HG03575 (cell line): Measurements from ENCODE around the gene NR2F1-AS1.

Source experiments
- ATAC-seq: cut with Tn5 transposase; IDR thresholded peaks from one replicate; pipeline ENCODE4 v1.9.1; 2021; ENCODE audit not compliant: unreplicated experiment, insufficient number of reproducible peaks, low FRiP score; ENCODE audit errors: extremely low read depth

Gene NR2F1-AS1

DNA sequence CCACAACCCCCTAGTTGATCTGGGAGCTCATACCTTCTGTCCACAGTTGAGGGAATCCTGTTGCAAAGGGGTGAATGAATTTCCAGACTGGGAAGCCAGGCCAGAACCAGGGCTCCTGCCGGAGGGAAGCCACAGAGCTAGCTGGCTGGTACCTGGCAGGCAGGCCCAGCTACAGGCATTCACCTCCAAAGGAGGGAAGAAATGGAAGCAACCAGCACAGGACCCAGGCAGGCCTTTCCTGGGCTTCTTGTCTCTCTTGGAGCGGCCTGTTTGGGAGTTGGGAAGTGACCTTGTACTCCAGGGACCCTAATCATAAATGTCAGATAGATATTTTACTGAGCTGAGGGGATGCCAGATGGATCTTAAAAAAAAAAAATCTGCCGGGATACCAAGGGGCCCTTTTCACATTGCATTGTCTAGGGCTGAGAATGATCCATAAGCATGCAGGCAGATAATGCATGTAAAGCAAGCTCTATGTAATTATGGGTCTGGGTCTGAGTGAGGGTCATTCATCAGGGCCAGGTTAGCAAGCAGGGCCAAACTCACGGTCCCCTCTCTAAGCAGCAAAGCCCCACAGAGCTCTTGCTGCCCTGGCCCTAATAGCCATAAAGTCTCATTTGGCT lies 10.4 kb upstream of the NR2F1-AS1 start:
- ATAC-seq = no peak

DNA sequence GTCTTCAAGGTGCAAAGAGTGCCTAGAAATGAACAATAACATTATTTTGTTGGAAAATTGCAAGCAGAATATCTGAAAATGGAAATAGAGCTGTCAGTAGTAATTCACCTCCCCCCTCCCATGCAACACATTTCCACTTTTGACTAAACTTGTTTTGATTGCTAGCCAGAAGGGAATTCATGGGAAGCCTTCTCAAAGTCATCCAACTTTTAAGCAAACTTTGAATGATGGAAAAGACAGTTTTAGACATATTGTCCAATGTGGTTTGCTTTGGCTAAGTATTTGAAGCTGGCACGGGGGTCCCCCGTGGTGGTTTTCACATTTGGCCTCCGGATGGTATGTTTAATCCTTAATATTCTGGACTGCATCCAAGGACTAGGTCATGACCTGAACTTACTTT lies 9.5 kb upstream of the NR2F1-AS1 start:
- ATAC-seq = no peak

DNA sequence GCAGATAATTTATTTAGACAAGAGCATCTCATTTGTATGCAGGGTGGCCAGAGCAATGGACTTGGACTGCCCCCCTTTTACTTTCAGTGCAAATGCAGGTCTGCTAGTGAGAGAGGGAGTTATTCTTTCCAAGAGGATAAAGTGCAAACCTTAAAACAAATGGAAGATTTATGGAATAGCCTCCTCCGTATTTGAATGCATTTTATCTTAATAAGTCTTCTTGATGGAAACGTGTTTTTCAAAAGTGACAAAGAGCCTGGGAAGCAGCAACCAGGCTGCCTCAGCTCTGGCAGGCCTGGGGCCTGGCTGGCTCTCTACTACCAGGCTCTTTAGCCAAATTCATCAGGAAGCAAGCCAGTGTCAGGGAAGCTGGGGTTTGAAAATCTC lies 8.8 kb upstream of the NR2F1-AS1 start:
- no peak for ATAC-seq

DNA sequence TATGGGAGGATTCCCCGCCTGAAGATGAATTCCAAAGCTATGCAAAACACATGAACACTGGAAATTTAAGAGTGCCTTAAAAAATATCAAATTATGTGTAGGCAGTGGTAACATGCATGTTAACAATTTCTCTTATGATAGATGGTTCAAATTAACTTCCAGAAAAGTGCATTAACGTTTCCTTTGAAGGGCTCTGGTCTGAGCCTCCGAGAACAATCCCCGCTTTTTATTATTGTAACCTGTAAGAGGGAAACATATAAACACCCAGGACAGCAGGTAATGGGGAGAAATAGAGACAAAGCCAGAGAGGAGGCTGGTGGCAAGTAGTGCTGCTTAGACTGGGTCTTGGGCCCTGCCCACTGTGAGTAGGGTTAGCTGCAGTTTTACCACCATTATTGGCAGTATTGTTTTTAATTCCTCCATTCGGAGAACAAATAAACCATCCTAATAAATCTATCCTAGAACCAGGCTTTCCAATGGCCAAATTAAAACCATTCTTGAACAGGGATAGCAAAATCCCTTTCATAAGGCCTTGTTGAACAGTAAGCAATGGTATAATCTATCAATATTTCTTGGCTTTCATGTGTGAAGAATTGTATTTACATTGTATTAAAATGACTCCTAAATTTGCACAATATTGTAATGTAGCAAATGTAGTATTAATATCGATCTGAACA lies 8.3 kb upstream of the NR2F1-AS1 start:
- ATAC-seq = no peak

DNA sequence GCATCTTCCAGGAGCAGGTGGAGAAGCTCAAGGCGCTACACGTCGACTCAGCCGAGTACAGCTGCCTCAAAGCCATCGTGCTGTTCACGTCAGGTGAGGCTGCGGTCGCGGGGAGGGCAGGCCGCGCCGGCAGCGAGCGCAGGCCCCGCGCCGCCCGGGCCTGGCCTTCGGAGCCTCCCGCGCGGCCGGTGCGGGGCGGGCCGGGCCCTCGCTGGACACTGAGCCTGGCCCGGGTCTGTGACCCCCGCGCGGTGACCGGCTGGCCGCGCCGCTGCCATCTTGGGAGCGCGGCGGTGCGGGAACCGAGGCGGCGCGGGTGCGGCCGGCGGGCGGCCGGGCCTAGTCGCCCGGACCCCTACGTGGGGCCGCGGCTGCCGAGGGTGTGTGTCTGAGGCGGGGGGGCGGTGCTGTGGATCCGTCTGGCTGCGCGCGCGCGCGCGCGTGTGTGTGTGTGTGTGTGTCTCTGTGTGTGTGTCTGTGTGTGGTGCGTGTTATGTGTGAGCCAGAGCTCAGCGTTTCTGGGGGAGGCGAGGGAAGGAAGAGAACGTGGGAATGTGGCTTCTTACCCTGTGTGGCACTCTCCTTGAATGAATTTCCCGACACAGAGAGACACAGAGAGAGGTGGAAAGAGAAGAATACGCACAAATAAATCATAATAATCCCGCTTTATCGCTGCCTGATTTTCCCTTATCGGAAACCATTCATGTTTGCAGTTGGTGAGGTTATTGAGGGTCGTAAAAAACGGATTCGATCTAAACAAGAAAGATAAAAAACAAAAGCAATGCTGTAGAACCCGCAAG lies 7.5 kb upstream of the NR2F1-AS1 start:
- no peak for ATAC-seq

DNA sequence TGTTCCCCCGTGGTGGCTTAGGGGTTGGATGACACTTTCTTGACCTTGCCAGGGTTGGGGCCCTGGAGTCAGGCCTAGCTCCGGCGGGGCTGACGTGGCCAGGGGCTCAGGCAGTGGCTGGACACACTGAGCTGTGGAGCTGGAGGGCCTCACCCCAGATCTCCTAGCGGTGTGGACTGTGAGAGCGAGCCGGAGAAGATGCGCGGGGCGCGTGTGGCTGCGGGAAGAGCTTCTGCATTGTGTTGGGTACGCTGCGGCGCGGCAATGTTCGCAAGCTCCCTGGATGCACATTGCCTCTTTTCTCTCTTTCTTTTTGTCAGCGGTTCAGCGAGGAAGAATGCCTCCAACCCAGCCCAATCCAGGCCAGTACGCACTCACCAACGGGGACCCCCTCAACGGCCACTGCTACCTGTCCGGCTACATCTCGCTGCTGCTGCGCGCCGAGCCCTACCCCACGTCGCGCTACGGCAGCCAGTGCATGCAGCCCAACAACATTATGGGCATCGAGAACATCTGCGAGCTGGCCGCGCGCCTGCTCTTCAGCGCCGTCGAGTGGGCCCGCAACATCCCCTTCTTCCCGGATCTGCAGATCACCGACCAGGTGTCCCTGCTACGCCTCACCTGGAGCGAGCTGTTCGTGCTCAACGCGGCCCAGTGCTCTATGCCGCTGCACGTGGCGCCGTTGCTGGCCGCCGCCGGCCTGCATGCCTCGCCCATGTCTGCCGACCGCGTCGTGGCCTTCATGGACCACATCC lies 6.8 kb upstream of the NR2F1-AS1 start:
- ATAC-seq = no peak

DNA sequence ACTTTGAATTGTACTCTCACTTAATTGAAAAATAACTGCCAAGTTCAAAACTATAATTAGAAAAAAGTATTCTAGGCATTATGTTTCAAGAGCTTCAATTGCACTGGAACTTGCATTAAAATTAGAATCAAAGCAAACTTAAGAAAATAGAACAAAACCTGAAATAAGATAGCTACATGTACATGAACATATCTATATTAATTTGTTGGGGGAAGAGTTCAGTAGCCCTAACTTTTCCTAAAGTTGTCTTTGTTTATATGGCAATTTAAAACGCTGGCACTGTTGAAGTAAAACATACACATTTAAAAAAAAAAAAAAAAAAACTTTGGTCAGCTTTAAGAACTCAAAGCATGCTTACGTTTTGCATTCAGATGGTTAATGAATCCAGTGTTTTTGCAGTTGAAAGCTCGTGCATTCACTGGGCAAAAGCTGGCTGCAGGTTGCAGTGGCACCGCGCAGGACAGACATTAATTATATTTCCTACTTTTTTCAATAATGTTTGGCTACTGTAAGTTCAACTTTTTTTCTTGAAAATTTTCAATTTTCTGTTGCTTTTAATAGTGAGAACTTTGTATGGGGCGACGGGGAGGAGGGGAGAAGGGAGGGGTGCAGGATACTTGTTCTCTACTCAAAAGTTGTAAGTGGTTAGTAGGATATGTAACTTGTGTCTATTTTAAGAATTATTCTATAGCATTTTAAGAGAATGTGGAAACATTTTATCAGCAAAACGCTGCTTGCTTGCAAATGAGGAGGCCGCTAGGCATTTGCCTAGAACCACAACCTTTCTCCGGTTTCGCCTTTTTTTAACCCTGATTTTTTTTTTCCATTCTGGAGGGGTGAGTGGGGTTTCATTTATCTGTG lies 5.9 kb upstream of the NR2F1-AS1 start:
- no peak for ATAC-seq

DNA sequence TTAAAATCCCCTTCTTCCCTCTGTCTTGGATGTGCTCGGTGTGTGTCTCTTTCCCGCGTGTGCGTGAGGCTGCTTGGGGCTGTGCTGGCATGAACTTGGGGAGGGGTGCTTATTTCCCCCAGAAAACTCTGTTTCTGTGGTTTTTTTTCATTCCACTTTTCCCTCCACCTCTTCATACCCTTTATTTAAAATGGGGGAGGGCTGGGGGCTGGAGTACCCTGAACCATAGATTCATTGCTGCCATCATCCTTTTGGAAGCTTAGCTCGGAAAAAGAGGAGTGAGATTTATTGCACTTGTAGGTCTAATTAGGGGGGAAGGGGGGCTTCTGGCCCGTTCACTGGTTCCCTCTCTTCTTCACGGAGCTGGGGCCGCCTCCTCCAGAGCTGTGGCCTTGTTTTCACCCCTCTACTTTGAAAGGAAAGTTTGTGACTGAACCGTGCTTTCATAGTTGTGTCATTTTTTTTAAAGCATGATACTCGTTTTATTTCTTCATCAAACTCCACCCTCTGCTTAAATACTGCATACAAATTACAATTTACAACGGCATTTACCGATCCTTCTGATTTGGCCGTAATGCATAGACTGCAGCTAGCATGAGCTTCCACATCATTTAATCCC lies 4.9 kb upstream of the NR2F1-AS1 start:
- no peak for ATAC-seq

DNA sequence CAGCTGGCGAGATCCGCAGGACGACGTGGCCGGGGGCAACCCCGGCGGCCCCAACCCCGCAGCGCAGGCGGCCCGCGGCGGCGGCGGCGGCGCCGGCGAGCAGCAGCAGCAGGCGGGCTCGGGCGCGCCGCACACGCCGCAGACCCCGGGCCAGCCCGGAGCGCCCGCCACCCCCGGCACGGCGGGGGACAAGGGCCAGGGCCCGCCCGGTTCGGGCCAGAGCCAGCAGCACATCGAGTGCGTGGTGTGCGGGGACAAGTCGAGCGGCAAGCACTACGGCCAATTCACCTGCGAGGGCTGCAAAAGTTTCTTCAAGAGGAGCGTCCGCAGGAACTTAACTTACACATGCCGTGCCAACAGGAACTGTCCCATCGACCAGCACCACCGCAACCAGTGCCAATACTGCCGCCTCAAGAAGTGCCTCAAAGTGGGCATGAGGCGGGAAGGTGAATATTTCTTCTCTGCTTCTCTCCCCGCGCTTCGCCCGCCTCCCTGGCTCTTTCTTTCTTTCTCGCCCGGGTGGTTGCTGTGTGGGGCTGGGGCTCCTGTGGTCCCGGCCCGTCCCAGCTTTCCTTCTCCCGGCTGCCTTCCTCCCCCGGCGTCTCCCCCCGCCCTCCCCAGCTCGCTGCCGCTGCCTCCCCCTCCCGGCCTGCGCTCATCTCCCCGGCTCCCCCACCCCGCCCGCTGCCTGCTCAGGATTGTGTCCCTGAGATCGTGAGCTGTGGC lies 4.2 kb upstream of the NR2F1-AS1 start:
- ATAC-seq = no peak

DNA sequence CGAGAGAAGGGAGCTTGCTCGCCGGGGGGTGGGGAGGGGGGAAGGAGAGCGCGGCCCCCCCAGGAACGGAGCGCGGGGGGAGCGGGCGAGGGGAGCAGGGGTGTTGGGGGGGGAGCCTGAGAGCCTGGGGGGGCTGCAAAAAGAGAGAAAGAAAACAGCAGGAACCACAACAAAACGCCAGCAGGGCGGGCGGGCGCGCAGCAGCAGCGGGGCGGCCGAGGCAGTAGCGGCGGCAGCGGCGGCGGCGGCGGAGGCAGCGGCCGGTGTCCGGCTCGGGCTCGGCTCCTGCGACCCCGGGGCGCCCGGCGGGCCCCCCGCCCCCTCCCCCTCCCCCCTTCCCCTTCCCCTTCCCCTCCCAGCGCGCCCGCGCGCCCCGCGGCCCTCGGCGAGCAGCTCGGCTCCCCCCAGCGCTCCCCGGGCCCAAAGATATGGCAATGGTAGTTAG lies 3.6 kb upstream of the NR2F1-AS1 start:
- no peak for ATAC-seq

DNA sequence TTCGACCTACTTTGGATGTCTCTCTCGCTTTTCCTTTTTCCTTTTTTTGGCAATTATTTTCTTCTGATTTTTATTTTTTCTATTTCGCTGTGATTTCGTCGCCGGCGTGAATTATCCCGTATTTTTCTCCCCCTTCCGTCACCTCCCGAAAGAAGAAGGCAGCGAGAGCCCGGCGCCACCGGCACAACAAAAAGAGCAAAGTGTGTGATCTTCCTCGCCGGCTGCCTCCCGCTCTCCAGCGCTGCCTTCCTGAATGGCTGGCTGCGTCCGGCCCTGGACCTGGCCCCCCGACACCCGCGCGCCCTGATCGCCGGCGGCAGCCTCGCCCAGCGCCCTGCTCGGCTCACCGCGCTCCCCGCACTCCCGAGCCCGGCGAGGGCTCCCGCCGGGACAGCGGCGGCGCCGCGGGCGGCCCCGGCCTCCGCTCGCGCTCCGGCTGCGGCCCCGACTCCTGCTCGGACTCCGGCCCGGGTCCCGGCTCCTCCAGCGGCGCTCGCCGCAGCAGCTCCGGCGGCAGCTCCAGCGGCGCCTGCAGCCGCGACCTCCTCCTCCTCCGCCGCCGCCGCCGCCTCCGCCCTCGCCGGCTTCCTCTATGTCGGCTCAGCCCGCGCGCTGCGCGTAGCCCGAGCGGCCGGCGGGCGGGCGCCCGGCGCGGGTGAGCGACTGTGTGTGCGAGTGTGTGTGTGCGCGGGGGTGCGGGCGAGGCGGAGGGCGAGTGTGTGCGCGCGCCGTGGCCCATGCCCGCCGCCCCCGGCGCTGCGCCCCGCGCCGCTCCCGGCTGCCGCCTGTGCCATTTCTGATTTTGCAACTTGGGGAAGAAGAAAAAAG lies 3.0 kb upstream of the NR2F1-AS1 start:
- ATAC-seq = no peak

DNA sequence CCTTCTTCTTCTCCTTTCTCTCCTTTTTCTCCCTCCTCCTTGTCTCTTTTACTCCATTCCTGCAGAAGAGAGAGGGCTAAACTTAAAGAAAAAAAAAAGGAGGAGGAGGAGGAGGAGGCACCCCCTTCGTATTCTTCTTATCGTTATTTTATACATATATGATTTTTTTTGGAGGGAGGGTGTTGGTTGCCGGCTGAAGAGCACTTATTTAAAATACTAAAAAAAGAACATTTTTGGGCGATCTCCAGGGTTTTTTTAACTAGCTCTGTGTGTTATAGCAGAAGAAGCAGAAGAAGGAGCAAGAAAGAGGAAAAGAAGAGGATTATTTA lies 2.4 kb upstream of the NR2F1-AS1 start:
- no peak for ATAC-seq

DNA sequence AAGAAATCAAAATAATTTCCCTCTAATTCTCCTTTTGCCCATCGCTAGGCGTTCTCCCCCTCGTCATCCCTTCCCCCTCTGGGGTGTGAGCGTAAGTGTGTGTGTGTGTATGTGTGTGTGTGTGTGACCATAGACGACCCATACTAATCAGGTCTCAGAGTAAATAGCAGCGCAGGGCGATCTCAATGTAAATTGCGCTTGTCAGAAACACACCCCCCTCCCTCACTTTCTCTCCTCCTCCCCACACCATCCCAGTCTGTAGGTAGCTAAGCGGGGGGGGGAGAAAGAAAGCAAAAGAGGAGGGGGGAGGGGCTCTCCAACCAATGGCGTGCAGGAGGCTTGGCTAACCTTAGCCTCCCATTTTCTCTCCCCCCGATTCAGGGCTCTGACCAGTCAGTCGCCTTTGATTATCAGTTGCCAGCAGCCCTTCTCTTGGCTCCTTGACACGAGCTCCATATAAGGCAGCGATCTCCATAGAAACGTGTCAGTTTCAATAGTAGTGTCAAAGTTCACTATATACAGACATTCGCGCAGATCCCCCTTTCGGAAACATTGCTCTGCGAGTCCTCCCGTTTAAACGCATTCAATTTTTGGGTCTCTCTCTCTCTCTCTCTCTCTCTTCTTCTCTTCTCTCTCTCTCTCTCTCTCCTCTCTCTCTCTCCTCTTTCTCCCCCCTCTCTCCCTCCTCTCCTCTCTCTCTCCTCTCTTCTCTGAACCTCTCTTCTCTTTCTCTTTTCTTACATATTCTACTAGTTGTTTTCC lies 1.8 kb upstream of the NR2F1-AS1 start, which contains the start of gene NR2F1:
NR2F1 (plus strand) TSS at position 546 of the 762 bp plus-strand sequence. CDS start 1,802 bp downstream, outside the sequence.
- ATAC-seq = no peak

DNA sequence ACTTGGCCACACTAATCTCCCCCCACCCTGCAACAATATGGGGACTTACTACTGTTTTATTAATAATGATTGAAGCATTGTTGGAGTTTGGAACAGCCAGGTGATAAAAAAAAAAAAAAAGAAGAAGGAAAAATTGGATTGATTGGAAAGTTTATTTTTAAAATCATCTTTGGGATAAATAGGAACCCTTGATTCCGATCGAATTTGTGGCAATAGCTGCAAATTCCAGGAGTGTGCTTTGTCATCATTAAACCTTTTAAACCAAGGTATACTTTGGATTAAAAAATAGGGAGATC lies 1.1 kb upstream of the NR2F1-AS1 start:
- ATAC-seq = no peak

DNA sequence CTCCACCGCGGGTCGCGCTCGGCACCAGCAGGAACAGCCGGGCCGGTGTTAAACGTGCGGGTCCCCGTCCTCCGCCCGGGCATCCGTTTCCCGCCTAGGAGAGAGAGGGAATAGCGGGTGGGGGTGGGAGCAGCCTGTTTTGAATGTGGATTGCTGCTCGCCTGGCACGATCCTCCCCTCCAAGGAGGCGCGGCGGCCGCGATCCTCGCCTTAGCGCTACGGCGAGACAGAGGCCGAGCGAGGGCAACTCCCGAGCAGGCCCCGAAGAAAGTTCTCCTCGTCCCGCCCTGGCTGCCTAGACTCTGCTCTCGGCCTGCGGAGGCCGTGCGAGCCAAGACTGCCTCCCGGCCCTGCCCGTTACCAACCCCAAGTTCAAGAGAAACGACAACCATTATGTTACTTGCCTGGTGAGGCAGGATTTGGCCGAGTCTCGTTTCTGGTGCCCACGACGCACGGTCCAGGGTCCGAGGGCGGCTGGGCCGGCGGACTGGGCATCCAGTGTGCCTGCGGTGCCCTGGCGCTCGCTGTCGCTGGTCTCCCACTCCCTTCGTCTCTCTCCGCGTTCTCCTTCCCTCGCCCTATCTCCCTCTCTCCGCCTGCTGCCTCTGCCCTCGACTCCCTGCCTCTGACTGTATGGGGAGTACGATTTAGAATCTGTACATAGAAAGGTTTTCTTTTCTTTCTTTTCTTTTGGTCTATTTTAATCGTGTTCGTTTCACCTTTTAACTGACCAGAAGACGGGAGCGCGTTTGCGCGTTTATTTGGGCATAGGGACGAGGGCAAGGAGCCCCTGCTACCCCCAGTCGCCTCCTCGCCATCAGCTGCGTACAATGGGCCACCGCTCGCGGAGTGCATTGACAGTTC lies 724 bp downstream of the NR2F1-AS1 start:
- ATAC-seq = no peak

DNA sequence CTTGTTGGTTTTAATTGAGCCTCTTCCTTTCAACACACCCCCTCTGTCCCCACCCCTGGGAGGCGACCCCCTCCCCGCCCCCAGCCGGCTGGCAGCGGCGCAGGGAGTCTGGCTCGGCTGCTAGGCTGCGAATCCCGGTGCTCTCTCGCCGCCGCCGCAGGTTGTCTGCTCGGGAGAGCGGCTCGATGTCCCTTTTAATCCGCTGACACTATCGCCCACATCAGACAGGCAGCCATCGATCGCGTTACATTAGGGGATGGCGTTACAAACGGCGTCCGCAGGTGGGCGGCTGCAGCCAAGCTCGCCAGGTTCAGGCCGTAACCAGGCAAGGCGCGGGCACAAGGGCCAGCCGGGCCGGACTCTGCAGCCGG lies 1.3 kb downstream of the NR2F1-AS1 start:
- ATAC-seq = no peak
